Astrocyte (in vitro differentiated cells and primary cell): ENCODE measurements around the gene LMF1. TPM values are rescaled to one million over a fixed set of nuclear protein-coding genes. Genes with fewer than 3 reads are reported as not detected.

Experiments
- DNase-seq: peaks from one replicate; pipeline ENCODE4 v3.0.0-alpha.2; 2010; ENCODE audit warnings: low read depth
- FAIRE-seq: peaks from 2 replicates; lab custom pipeline; 2011; peaks lifted over from hg19 to GRCh38; lab: Jason Lieb, UNC
- H2AFZ ChIP-seq: 2 replicates; pipeline ENCODE4 v1.6.0; 2012; ENCODE audit warnings: low read depth, low read length, inconsistent platforms
- H3K27ac ChIP-seq: 2 replicates; pipeline ENCODE4 v1.5.1; 2011; ENCODE audit warnings: low read depth, low read length, inconsistent platforms
- H3K27me3 ChIP-seq: 2 replicates; pipeline ENCODE4 v1.6.0; 2011; ENCODE audit warnings: low read length, inconsistent platforms; ENCODE audit not compliant: insufficient read depth
- H3K36me3 ChIP-seq: 2 replicates; pipeline ENCODE4 v1.5.1; 2011; ENCODE audit warnings: low read length, inconsistent platforms; ENCODE audit not compliant: insufficient read depth
- H3K4me1 ChIP-seq: 2 replicates; pipeline ENCODE4 v1.5.1; 2011; ENCODE audit warnings: low read length, inconsistent platforms; ENCODE audit not compliant: insufficient read depth
- H3K4me2 ChIP-seq: 2 replicates; pipeline ENCODE4 v1.6.0; 2012; ENCODE audit warnings: low read length, inconsistent platforms
- H3K4me3 ChIP-seq: 2 replicates; pipeline ENCODE4 v1.5.1; 2011; ENCODE audit warnings: low read depth, mild to moderate bottlenecking, low read length, inconsistent platforms; ENCODE audit not compliant: insufficient read depth
- H3K79me2 ChIP-seq: 2 replicates; pipeline ENCODE4 v1.6.0; 2012; ENCODE audit warnings: mild to moderate bottlenecking, low read length, inconsistent platforms; ENCODE audit not compliant: insufficient read depth
- H3K9ac ChIP-seq: 2 replicates; pipeline ENCODE4 v1.6.0; 2012; ENCODE audit warnings: mild to moderate bottlenecking, low read length, inconsistent platforms
- H3K9me3 ChIP-seq: 2 replicates; pipeline ENCODE4 v1.5.1; 2012; ENCODE audit warnings: low read depth, mild to moderate bottlenecking, low read length, inconsistent platforms; ENCODE audit not compliant: insufficient read depth
- H4K20me1 ChIP-seq: 2 replicates; pipeline ENCODE4 v1.6.0; 2012; ENCODE audit warnings: low read length, inconsistent platforms; ENCODE audit not compliant: insufficient read depth
- H3K27ac Mint-ChIP-seq: one replicate; pipeline ENCODE4 v1.8.0; 2021; ENCODE audit warnings: mild to moderate bottlenecking, mixed read lengths; ENCODE audit not compliant: unreplicated experiment
- H3K27me3 Mint-ChIP-seq: one replicate; pipeline ENCODE4 v1.8.0; 2021; ENCODE audit warnings: low read depth, mixed read lengths; ENCODE audit not compliant: unreplicated experiment
- H3K36me3 Mint-ChIP-seq: one replicate; pipeline ENCODE4 v1.8.0; 2021; ENCODE audit warnings: low read depth, mixed read lengths; ENCODE audit not compliant: unreplicated experiment
- H3K4me1 Mint-ChIP-seq: one replicate; pipeline ENCODE4 v1.8.0; 2021; ENCODE audit warnings: low read depth, mixed read lengths; ENCODE audit not compliant: unreplicated experiment
- H3K4me3 Mint-ChIP-seq: one replicate; pipeline ENCODE4 v1.8.0; 2021; ENCODE audit warnings: mild to moderate bottlenecking, moderate library complexity, mixed read lengths; ENCODE audit not compliant: unreplicated experiment
- H3K9me3 Mint-ChIP-seq: one replicate; pipeline ENCODE4 v1.8.0; 2021; ENCODE audit warnings: mild to moderate bottlenecking, mixed read lengths; ENCODE audit not compliant: unreplicated experiment
- EZH2 ChIP-seq: IDR thresholded peaks from 2 replicates; pipeline ENCODE4 v1.6.1; 2012; ENCODE audit warnings: mild to moderate bottlenecking, low read length, inconsistent platforms; ENCODE audit not compliant: insufficient read depth
- total RNA-seq: library from RNA; stranded (reverse); gene quantifications from 2 replicates; pipeline ENCODE4 v1.2.1, GENCODE V29; 2021
- TF ChIP-seq, protein P1 (sequence below): IDR thresholded peaks from 2 replicates; pipeline ENCODE4 v1.5.1; 2011; ENCODE audit warnings: low read depth, mild to moderate bottlenecking, inconsistent platforms, low read length, moderate library complexity; ENCODE audit not compliant: insufficient read depth

Gene LMF1
- total RNA-seq, 1 donor from 2014 or later, result 12.6 TPM

DNA sequence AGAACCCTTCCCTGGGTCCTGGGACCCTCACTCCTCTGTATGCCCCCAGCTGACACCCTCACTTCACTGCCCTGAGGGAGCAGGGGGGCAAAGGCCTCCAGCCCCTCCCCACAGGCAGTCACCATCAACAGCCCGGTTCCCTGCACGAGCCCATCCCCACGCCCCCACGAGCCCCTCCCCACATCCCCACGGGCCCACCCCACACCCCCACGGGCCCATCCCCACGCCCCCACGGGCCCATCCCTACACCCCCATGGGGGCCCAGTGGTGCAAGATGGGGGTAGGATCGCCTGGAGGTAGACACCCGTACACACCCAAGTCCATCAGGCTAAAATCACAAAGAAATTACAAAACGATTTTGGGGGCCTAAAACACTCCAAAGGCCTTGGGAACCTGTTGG, 42.3 kb downstream of the LMF1 start:
- TF ChIP-seq EZH2, result no peak
- TF ChIP-seq, protein P1, sequence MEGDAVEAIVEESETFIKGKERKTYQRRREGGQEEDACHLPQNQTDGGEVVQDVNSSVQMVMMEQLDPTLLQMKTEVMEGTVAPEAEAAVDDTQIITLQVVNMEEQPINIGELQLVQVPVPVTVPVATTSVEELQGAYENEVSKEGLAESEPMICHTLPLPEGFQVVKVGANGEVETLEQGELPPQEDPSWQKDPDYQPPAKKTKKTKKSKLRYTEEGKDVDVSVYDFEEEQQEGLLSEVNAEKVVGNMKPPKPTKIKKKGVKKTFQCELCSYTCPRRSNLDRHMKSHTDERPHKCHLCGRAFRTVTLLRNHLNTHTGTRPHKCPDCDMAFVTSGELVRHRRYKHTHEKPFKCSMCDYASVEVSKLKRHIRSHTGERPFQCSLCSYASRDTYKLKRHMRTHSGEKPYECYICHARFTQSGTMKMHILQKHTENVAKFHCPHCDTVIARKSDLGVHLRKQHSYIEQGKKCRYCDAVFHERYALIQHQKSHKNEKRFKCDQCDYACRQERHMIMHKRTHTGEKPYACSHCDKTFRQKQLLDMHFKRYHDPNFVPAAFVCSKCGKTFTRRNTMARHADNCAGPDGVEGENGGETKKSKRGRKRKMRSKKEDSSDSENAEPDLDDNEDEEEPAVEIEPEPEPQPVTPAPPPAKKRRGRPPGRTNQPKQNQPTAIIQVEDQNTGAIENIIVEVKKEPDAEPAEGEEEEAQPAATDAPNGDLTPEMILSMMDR, result no peak
- Mint-ChIP-seq H3K36me3 (peaks cover 24% of the 10 kb centered on the region), H3K4me3 (no peak overlapping the region), H3K27me3 (peaks cover 5% of the 10 kb centered on the region), H3K27ac (no peak overlapping the region), H3K9me3 (peaks cover 8% of the 10 kb centered on the region), H3K4me1 (no peaks in the 10 kb centered on the region)
- Histone ChIP-seq H3K79me2 (no peaks in the 10 kb centered on the region), H3K9ac (no peak overlapping the region), H3K27ac (no peak overlapping the region), H2AFZ (no peak overlapping the region), H3K27me3 (no peaks in the 10 kb centered on the region), H4K20me1 (no peaks in the 10 kb centered on the region), H3K4me2 (no peak overlapping the region), H3K36me3 (no peaks in the 10 kb centered on the region), H3K4me3 (no peak overlapping the region), H3K9me3 (peaks cover 3% of the 10 kb centered on the region), H3K4me1 (no peaks in the 10 kb centered on the region)
- FAIRE-seq (no peak), DNase-seq (no peak)

DNA sequence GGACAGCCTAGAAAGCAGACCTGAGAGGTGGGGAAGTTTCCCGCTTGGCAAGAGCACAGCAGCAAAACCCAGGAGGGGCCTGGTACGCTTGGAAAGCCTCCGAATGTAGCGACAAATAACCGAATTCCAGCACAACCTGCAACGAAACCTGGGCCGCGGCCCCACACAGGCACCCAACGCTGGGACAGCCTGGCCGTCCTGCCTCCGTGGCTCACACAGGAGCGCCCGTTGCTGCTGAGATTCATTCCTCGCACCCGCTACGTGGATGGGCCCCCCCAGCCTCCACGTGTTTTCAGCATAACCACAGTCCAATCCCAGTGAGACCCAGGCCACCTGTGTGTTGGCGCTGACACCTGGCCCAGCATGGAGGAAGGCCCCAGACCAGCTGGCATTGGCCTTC, 42.9 kb downstream of the LMF1 start:
- Histone ChIP-seq H3K9ac (no peak overlapping the region), H3K9me3 (peaks cover 5% of the 10 kb centered on the region), H3K36me3 (no peaks in the 10 kb centered on the region), H3K4me2 (no peak overlapping the region), H3K4me1 (no peaks in the 10 kb centered on the region), H3K4me3 (no peak overlapping the region), H2AFZ (no peak overlapping the region), H3K79me2 (no peaks in the 10 kb centered on the region), H3K27ac (no peak overlapping the region), H3K27me3 (no peaks in the 10 kb centered on the region), H4K20me1 (no peaks in the 10 kb centered on the region)
- FAIRE-seq (no peak), DNase-seq (no peak)
- TF ChIP-seq, protein P1, result no peak
- no peak for TF ChIP-seq EZH2
- Mint-ChIP-seq H3K36me3 (peaks cover 20% of the 10 kb centered on the region), H3K9me3 (peaks cover 8% of the 10 kb centered on the region), H3K4me1 (no peaks in the 10 kb centered on the region), H3K27me3 (peaks cover 5% of the 10 kb centered on the region), H3K4me3 (no peak overlapping the region), H3K27ac (no peak overlapping the region)

DNA sequence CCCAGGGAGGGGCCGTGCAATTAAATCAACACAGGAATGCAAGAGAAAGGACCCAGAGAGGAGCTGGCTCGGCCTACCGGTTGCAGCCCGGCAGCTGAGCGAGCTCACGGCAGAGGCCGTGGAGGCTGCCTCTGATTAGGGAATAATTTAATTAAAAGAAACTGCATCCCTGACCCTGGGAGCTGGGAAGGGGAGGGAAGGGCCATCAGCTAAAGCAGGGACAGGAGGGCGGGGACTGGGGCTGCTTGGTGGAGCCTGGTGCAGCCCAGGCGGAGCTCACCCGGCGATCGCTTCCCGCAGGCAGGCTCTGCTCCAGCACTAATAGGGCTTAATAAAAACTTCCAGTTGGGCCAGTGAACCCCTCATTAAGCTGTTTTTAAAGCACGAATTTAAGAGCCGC, 43.4 kb downstream of the LMF1 start:
- H3K27me3 Mint-ChIP-seq, result peaks cover 5% of the 10 kb centered on the region
- DNase-seq (no peak), FAIRE-seq (no peak)
- H3K27me3 ChIP-seq, result no peaks in the 10 kb centered on the region
- H3K27ac Mint-ChIP-seq, result no peak overlapping the region
- no peak overlapping the region for H3K4me2 ChIP-seq
- TF ChIP-seq EZH2, result no peak
- TF ChIP-seq, protein P1, result no peak
- no peaks in the 10 kb centered on the region for H3K4me1 Mint-ChIP-seq
- H4K20me1 ChIP-seq, result no peaks in the 10 kb centered on the region
- H3K79me2 ChIP-seq, result no peaks in the 10 kb centered on the region
- H2AFZ ChIP-seq, result no peak overlapping the region
- no peak overlapping the region for H3K4me3 ChIP-seq
- peaks cover 6% of the 10 kb centered on the region for H3K9me3 Mint-ChIP-seq
- no peak overlapping the region for H3K4me3 Mint-ChIP-seq
- H3K4me1 ChIP-seq, result no peaks in the 10 kb centered on the region
- H3K36me3 ChIP-seq, result no peaks in the 10 kb centered on the region
- no peak overlapping the region for H3K27ac ChIP-seq
- H3K9me3 ChIP-seq, result peaks cover 5% of the 10 kb centered on the region
- H3K36me3 Mint-ChIP-seq, result peaks cover 18% of the 10 kb centered on the region
- H3K9ac ChIP-seq, result no peak overlapping the region
